Activated T-cell treated with anti-CD3 and anti-CD28 coated beads, Interleukin-2, amount 50 U/mL, for 1 hour (primary cell): Measurements from ENCODE around the gene CFHR4.
"Not testable (repeated sequence)": the region's sequence is repeated elsewhere in the genome, so short reads cannot be mapped to it uniquely, and the experiment has no call there.

Experiments used
- DNase-seq: peaks from one replicate; pipeline ENCODE4 v3.0.0-alpha.2; 2020

CFHR4 gene

GRCh38 chr1:196943568-196943967 lies 55.7 kb downstream of the CFHR4 start, which contains the start of gene CFHR2:
Gene CFHR2, plus strand, starts transcription at chr1:196943738. Its CDS starts 143 bp downstream, at chr1:196943881.
- DNase-seq, result not testable (repeated sequence)

GRCh38 chr1:196951711-196952394 lies 64.0 kb downstream of the CFHR4 start:
- no peak for DNase-seq

- DNase-seq, result no peak
These were observed 66.9 kb downstream of the CFHR4 start for GRCh38 chr1:196954778-196955177.

GRCh38 chr1:196955926-196956325 lies 68.1 kb downstream of the CFHR4 start:
- DNase-seq, result no peak

- no peak for DNase-seq
These were observed 73.0 kb downstream of the CFHR4 start for GRCh38 chr1:196960854-196961253.
